DMS79 treated with DMSO at 0.1 percent for 48 hours (cell line): ENCODE data around the gene COL20A1.
"Not testable (repeated sequence)": the region's sequence is repeated elsewhere in the genome, so short reads cannot be mapped to it uniquely, and the experiment has no call there.

Source experiments
- DNase-seq: peaks from one replicate; lab custom pipeline; 2025; lab: John Stamatoyannopoulos, UW

COL20A1 gene

DNA sequence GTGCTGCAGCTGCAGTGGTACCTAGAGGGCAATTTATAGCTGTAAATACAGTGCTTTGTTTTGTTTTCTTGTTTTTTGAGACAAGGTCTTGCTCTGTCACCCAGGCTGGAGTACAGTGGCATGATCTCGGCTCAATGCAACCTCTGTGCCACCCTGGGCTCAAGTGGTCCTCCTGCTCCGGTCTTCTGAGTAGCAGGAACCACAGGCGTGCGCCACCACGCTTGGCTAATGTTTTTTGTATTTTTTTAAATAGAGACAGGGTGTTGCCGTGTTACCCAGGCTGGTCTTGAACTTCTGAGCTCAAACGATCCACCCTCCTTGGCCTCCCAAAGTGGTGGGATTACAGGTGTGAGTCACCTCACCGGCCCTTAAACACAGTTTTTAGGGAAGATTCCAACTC, 41.4 kb downstream of the COL20A1 start:
- DNase-seq = no peak

DNA sequence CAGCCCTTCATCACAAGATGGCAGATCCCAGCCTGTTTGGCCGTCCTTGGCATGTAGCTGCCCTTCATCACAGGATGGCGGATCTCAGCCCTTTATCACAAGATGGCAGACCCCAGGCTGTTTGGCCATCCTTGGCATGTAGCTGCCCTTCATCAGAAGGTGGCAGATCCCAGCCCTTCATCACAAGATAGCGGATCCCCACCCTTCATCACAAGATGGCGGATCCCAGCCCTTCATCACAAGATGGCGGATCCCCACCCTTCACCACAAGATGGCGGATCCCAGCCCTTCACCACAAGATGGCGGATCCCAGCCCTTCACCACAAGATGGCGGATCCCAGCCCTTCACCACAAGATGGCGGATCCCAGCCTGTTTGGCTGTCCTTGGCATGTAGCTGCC, 42.1 kb downstream of the COL20A1 start:
- not testable (repeated sequence) for DNase-seq

DNA sequence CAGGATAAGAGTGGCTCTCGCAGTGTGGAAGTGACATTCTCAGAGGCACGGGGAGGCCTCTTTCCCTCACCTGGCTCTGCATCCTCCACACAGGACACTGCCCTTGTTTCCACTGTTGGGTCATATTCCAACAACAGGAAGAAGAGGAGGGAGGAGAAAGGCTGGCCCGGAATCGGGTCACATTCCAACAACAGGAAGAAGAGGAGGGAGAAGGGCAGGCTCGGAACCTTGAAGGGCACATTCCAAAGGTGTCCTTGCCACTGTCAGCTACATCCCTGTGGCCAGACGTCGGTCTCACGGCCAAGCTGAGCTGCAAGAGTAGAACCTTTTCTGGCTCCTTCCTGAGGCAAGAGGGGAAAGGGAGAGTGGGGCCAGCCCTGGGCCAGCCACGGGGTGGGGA, 42.7 kb downstream of the COL20A1 start:
- no peak for DNase-seq

DNA sequence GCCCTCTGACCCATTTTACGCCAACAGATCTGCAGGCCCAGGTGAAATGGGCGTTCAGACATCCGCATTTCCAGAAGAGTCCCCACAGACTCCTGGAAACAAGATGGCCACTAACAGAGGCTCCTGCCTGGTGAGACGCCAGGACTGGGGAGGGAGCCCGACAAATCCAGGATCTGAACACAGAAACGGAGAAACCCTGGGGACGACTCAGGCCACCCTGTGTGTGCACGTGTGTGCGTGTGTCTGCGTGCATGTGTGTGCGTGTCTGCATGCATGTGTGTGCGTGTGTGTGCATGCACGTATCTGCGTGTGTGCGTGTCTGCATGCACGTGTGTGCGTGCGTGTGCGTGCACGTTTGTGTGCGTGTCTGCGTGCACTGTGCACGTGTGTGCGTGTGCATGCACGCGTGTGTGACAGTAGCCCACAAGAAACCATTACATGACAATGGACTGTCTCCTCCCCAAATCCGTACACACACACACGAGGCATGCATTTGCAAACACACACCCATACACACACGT, 43.3 kb downstream of the COL20A1 start:
- DNase-seq = no peak

DNA sequence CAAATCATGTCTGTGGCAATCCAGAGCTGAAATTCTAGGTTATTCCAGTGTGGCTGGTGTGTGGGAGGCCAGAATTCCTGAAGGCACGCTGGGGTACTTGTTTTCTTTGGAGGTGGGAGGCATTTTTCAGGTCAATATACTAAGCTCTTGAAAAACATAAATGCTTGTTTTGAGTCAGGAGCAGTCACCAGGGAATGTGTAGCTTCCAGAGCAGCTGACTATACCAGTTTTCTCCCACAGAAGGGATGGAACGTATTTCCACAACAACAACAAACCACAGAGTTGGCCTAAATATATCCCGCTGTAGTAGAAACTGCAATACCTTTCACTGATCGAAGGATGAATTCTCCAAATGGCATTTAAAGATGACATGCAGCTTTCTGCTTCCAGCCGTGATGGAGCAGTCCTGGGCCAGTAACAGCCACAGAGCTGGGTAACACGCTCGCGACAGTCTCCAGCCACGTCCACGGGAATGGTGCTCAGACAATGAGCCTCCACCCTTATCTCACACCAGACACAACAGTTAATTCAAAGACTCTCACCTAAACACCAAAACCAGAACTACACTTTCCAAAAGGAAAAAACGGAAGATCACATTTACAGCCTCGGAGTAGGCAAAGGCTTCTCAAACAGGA, 44.9 kb downstream of the COL20A1 start:
- no peak for DNase-seq

DNA sequence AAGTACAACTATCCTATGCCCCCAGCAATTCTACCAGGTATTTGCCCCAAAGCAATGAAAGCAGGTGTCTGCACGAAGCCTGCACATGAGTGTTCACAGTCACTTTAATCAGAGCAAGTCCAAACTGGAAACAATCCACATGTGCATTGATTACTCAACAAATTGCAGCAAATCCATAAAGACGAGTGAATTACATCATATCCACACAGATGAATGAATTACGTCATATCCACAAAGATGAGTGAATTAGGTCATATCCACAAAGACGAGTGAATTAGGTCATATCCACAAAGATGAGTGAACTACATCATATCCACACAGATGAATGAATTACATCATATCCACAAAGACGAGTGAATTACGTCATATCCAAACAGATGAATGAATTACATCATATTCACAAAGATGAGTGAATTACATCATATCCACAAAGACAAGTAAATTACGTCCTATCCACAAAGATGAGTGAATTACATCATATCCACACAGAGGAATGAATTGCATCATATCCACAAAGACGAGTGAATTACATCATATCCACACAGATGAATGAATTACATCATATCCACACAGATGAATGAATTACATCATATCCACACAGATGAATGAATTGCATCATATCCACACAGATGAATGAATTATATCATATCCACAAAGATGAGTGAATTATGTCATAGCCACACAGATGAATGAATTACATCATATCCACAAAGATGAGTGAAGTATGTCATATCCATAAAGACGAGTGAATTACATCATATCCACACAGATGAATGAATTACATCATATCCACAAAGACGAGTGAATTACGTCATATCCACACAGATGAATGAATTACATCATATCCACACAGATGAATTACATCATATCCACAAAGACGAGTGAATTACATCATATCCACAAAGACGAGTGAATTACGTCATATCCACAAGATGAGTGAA, 46.4 kb downstream of the COL20A1 start:
- DNase-seq = not testable (repeated sequence)

DNA sequence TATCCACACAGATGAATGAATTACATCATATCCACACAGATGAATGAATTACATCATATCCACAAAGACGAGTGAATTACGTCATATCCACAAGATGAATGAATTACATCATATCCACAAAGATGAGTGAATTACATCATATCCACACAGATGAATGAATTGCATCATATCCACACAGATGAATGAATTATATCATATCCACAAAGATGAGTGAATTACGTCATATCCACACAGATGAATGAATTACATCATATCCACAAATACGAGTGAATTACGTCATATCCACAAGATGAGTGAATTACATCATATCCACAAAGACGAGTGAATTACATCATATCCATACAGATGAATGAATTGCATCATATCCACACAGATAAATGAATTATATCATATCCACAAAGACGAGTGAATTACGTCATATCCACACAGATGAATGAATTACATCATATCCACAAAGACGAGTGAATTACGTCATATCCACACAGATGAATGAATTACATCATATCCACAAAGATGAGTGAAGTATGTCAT, 47.2 kb downstream of the COL20A1 start:
- not testable (repeated sequence) for DNase-seq

DNA sequence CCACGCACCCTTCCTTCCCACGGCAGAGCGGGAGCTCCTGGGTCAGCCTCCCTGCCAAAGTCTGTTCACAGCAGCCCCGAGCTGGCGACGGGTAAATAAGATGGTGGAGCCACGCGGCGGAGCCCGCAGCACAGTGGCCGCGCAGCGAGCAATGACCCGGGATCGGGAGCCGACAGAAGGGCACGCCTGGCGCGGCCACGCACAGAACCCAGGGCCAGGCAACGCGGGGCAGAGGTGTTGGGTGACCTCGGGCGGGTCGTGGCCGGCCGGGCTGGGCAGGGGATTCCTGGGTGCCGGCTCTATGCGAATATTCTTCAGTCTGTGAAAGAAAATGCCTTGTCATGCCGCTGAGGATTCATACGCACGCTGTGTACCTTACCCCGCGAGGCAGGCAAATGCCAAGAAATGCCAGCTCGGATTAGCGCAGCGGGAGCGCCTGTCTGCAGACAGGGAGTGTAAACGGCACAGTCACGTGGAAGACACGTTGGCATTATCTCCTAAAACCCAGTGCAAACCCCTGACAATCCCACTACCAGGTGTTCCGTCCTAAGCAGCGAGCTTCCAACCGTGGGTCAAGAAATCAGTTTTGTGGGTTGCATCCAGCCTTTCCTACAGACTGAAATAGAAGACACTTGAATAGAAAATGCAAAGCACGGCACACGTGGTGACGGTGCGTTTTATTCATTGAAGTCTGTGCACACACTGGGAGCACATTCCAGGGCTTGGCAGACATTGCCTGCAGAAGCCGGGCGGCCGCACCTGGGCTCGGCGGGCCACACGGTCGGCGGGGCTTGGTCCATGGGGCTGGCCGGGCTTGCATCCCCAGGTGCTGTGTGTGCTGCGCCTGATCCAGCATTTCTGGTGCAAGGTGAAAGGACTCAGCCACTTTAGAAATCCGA, 49.8 kb downstream of the COL20A1 start:
- DNase-seq = no peak

DNA sequence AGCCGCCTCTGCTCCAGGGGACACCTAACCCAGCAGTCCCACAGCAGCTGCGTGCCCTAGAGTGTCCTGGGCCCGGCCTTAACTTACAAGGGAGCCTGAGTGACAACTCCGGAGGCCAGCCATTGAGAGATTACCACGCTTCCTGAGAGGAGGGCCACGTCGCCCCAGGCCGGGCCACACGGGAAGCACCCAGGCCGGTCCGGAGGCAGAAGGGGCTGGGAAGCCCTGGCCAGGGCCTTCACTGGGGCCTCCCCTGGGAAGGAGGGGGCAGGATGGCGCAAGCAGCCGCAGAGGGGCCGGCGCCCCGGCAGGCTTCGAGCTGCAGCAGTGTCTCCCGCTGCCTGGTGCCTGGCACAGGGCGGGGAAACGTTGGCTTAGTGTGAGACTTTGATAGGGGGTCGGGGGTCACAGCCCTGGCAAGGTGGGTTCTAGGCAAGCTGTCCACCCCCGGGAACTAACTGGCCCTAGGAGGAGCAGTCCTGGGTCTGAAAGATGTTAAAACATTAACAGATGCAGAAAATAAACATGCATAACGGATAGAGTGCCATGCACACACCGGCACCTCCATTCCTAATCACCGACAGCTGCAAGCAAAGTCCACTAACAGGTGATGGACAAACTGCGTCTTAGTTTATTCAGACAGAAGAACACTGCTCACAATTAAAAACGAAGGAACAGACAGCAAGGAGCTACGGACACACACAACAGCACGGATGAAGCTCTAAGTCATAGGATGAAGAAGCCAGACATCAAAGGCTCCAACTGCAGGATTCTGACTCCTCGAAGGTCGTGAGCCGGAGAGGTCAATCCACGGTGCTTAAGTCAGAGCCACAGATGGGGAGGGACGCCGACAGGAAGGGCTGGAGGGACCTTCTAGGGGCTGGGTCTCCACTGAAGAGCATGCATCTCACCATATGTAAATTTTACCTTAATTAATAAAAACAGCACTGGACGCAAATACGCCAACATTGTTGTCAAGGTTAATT, 50.8 kb downstream of the COL20A1 start:
- DNase-seq = no peak

DNA sequence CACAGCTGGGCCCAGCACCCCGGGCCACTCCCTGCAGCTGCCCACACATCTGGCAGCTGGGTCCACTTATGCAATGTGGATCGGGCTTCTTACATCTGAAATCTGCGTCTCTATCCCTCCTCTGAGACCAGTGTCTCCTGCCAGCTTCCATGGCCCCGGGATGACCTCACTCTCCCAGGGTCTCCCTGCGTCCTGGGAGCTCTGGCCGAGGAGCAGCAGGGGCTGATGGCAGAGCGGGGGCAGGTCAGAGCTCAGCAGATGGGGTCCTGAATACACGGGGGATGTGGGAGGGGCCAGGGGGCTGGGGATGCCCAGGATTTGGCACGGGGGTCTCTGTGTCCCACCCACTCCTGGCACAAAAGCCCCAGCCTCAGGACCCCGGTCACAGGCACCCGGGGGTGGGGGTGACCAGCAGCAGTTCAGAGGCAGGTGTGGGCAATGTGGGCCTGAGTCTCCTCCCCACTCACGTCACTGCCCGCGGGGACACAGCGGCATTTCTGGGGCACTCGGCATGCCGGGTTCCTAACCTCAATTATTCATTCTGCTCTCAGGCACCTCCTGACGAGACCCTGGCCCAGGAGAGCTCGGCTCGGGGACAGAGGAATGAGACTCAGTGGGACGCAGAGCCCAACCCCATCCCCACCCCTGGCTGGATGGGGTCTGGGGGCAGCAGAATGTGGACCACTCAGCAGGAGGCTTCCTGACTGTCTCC, 51.8 kb downstream of the COL20A1 start:
- DNase-seq = no peak

DNA sequence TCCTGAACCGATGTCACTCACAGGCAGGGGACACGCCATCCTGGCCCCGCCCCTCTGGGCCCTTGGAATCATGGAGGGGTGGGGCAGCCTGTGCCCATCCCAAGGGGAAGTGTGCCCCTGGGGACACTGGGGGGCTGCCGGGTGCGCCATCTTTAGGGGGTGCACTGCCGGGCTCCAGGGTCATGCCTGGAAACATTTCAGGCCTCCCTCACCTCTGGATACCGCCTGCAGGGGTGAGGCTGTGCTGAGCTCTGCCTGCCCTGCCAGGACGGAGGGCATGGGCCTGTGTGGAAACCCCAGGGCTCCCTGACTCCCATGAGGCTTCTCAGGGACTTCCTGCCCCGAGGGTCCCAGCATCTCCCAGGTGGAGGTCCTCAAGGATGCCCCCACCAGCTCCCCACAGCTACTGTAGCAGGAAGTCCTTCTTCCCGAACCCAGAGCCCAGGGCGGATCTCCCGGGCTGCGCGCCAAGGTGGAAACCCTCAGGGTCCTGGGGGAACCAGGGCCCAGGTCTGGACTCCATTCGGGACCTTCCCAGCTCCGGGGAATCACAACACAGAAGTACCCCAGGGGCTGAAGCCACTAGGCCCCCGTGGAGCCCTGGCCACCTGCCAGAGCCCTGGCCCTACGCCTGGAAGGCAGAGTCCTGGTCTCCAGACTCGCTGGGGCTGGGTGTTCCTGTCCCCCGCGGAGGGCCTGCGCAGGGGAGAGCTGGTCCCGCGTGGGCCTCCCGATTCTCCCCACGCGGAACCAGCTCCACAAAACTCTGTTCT, 52.5 kb downstream of the COL20A1 start:
- DNase-seq = no peak

DNA sequence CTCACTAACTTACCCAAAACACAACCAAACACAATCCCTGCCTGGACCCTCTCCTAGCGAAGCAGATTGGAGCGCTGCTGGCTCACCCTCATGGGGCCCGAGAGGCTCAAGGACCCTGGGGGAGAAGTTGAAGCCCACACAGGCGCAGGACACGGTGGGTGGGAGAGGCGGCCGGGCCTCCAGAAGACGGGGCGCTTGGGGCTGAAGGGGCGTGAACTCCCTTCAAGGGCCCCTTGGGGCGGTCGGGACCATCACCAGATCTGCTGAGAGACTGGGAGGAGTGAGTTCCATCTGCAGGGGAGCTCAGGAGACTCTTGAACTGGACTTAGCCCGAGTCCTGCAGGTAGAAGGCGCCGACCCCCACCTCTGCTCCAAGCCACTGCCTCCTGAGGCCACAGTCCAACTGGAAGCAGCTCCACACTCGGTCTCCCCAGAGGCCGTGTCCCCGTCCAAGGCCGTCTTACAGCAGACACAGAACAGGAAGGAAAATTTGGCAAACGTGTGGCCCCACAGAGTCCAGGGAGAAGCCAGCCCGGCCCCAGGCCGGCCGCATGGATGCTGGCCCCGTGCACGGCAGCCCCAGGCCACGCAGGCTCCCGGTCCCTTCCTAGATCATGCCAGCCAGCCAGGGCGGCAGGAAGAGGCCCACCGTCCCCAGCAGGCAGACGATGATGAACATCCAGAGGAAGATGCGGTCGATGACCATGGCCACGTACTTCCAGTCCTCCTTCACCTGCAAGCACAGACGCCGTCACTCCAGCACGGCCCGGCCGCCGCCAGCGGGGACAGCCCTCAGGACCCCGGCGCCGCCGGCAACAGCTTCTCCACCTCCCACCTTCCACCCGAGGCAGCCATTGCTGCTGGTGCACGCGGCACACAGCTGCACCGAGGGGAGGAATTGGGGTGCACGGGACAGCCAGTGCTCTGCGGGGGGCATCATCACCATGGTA, 53.4 kb downstream of the COL20A1 start:
- DNase-seq = no peak

DNA sequence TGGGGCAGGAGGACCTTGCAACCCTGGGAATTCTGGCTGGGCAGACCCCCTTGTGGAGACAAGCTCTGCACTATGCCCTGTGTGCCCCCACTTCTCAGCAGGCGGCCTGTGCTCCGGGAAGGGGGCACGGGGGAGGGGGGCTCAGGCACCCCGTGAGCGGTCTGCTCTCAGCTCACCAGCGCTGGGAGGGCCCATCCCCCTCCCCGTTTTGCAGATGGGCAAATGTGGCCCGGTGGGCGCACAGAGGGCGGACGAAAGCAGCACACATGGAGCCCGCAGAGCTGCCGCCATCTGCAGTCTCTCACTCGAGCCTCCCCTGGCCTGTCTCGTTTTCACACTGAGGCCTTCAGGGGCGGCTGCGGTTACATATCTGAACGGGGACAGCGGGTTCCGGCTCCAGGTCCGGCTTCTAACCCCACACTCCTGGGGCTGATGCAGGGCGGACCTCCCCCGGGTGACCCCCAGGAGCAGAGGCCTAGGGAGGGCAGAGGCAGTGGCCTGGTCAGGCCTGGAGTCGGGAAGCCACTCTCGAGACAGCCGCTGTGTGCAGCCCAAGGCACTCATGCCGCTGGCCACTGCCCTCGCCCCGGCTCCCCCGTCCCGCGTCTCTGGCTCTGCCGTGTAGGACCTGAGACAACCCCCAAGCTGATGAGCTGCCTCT, 54.2 kb downstream of the COL20A1 start:
- no peak for DNase-seq

DNA sequence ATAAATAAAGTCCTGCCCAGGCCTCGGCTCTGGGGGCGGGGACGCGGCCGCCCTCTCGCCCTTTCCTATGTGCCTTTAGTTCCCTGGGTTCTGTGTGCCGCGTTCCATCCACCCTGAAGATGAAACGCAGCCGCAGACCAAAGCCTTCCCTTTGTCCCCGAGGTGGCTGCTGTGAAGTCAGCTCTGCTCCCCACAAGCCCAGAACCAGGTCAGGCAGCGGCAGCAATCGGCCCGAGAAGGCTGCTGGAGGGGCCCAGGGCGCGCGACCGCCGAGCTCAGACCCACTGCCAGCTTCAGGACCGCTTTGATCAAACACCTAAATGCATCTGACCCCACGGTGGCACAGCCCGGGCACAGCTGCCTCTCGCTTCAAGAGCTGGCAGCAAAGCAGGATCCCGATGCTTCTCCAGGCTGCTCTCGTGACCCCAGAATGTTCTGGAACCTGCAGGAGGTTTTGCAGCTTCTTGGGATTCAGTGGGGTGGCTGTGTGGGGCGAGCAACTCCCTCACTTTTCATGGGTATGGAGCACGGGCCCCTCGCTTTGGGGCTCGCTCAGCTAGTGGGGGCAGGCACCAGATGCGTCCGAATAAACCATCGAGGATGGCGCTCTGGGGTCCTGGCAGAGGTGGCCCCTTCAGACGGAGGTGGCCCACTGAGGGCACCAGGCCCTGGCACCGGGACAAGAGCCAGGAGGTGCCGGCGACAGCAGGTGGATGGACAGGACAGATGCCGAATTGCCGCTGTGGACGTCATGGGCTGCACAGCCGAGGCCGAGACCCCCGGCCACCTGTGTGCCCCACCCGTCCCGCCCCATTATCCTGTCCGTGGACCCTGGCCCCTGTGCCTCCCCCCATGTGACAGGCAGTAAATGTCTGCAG, 55.2 kb downstream of the COL20A1 start:
- DNase-seq = no peak

DNA sequence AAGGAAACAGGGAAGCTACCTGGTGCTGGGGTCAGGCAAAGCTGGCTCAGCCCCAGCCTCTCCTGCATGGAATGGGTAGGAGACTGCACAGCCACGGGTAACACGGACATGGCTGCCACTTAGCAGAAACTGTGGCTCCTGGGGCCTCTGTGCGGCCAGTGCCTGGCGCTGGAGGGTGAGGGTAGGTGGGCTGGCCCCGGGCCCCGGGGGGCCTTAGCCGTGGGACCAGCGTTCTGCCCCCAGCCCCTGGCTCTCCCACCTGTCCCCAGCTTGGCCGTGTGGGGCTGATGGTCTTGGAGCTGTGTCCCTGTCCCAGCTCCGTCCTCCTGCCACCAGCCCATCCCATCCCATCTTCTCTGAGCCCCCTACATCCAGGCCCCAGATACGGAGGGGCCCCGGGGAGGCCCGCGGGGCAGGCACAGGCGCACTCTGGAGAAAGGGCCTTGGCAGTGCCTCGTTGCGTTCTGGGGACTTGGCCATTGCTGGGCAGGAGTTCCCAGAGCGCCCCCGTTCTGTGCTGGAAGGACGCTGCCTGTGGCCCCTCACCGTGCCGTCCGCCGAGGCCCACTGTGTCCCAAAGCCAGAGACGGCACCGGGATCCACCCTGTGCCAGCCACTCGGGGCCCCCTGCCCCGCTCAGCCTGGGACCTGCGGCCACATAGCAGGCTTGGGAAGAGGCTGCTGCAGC, 56.0 kb downstream of the COL20A1 start:
- no peak for DNase-seq

DNA sequence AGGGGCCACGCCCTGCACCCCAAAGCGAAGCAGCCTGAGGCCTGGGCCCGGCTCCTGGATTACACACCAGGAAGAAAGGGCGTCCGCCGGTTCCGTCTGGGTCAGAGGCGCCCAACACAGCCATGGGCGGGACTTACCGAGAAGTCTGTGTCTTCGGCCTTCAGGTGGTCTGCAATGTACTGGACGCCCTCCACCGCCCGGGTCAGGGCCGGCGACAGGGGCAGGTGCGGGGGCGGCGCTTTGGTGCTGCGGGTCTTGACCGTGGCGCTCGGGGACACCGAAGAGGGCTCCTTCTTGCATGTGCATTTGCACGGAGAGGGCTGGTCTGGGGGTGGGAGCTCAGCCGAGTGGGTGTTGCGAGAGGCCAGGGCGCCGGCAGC, 56.5 kb downstream of the COL20A1 start:
- DNase-seq = no peak
